ENCODE results near the gene CAMK2G. TPM values are rescaled to one million over a fixed set of nuclear protein-coding genes. Genes with fewer than 3 reads are reported as not detected.

The CAMK2G gene
- total and polyA plus RNA-seq, 2 experiments from 2014 or later: 30.6 to 34.1 TPM

DNA sequence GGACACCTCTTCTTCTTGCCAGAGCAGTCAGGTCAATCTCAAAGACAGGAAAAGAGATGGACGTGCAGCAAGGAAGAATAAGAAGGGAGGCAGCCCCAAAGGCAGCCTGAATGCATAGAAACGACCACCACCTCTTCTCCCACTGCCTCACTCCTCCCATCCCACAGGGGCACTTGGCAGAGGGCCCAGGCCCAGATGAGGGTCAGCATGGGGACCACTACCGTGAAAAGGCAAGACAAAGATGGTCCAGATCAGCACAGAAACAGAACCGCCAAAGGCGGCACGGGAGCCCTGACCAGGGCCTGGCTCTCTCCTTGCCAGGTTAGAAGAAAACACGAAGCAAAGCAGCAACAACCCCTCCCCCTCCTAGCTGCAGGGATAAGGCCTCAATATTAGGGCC, 61.0 kb downstream of the CAMK2G start:
- H3K9me2 ChIP-seq (ENCODE audit: insufficient read depth): no peaks in the 10 kb centered on the region
- no peaks in the 10 kb centered on the region; the same call in 1 of the 2 replicates for H3K36me3 ChIP-seq (ENCODE audit: insufficient read depth)
- Mint-ChIP-seq H3K4me1 (peaks cover 13% of the 10 kb centered on the region), H3K27me3 (ENCODE audit: insufficient read depth, low read depth, poor library complexity) (peaks cover 16% of the 10 kb centered on the region), H3K4me3 (no peak overlapping the region; the same call in 2 of the 3 replicates), H3K36me3 (ENCODE audit: low read depth) (peaks cover 32% of the 10 kb centered on the region), H3K9me3 (no peaks in the 10 kb centered on the region), H3K27ac (no peak overlapping the region)
- H3F3A ChIP-seq (replicated peaks; ENCODE audit: low read depth): 0 out of 2 replicates have a peak, but pooled peaks cover 13% of the 10 kb centered on the region
- no peak for DNase-seq (ENCODE audit: low spot score)
- H3K4me3 ChIP-seq: no peak overlapping the region
- no peak overlapping the region for H2AFZ ChIP-seq
- H4K20me1 ChIP-seq (replicated peaks; ENCODE audit: insufficient read depth): peaks cover 15% of the 10 kb centered on the region
- no peak overlapping the region for H3K27ac ChIP-seq (ENCODE audit: low read depth)
- no peak for ATAC-seq
- no peak for TF ChIP-seq JUNB (IDR thresholded peaks at IDR 0.05; ENCODE audit: unreplicated experiment)
- TF ChIP-seq, protein P1, sequence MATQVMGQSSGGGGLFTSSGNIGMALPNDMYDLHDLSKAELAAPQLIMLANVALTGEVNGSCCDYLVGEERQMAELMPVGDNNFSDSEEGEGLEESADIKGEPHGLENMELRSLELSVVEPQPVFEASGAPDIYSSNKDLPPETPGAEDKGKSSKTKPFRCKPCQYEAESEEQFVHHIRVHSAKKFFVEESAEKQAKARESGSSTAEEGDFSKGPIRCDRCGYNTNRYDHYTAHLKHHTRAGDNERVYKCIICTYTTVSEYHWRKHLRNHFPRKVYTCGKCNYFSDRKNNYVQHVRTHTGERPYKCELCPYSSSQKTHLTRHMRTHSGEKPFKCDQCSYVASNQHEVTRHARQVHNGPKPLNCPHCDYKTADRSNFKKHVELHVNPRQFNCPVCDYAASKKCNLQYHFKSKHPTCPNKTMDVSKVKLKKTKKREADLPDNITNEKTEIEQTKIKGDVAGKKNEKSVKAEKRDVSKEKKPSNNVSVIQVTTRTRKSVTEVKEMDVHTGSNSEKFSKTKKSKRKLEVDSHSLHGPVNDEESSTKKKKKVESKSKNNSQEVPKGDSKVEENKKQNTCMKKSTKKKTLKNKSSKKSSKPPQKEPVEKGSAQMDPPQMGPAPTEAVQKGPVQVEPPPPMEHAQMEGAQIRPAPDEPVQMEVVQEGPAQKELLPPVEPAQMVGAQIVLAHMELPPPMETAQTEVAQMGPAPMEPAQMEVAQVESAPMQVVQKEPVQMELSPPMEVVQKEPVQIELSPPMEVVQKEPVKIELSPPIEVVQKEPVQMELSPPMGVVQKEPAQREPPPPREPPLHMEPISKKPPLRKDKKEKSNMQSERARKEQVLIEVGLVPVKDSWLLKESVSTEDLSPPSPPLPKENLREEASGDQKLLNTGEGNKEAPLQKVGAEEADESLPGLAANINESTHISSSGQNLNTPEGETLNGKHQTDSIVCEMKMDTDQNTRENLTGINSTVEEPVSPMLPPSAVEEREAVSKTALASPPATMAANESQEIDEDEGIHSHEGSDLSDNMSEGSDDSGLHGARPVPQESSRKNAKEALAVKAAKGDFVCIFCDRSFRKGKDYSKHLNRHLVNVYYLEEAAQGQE (IDR thresholded peaks at IDR 0.05; ENCODE audit: unreplicated experiment): no peak
- TF ChIP-seq NANOG (IDR thresholded peaks at IDR 0.05; ENCODE audit: borderline replicate concordance): no peak
- TF ChIP-seq, protein P2, sequence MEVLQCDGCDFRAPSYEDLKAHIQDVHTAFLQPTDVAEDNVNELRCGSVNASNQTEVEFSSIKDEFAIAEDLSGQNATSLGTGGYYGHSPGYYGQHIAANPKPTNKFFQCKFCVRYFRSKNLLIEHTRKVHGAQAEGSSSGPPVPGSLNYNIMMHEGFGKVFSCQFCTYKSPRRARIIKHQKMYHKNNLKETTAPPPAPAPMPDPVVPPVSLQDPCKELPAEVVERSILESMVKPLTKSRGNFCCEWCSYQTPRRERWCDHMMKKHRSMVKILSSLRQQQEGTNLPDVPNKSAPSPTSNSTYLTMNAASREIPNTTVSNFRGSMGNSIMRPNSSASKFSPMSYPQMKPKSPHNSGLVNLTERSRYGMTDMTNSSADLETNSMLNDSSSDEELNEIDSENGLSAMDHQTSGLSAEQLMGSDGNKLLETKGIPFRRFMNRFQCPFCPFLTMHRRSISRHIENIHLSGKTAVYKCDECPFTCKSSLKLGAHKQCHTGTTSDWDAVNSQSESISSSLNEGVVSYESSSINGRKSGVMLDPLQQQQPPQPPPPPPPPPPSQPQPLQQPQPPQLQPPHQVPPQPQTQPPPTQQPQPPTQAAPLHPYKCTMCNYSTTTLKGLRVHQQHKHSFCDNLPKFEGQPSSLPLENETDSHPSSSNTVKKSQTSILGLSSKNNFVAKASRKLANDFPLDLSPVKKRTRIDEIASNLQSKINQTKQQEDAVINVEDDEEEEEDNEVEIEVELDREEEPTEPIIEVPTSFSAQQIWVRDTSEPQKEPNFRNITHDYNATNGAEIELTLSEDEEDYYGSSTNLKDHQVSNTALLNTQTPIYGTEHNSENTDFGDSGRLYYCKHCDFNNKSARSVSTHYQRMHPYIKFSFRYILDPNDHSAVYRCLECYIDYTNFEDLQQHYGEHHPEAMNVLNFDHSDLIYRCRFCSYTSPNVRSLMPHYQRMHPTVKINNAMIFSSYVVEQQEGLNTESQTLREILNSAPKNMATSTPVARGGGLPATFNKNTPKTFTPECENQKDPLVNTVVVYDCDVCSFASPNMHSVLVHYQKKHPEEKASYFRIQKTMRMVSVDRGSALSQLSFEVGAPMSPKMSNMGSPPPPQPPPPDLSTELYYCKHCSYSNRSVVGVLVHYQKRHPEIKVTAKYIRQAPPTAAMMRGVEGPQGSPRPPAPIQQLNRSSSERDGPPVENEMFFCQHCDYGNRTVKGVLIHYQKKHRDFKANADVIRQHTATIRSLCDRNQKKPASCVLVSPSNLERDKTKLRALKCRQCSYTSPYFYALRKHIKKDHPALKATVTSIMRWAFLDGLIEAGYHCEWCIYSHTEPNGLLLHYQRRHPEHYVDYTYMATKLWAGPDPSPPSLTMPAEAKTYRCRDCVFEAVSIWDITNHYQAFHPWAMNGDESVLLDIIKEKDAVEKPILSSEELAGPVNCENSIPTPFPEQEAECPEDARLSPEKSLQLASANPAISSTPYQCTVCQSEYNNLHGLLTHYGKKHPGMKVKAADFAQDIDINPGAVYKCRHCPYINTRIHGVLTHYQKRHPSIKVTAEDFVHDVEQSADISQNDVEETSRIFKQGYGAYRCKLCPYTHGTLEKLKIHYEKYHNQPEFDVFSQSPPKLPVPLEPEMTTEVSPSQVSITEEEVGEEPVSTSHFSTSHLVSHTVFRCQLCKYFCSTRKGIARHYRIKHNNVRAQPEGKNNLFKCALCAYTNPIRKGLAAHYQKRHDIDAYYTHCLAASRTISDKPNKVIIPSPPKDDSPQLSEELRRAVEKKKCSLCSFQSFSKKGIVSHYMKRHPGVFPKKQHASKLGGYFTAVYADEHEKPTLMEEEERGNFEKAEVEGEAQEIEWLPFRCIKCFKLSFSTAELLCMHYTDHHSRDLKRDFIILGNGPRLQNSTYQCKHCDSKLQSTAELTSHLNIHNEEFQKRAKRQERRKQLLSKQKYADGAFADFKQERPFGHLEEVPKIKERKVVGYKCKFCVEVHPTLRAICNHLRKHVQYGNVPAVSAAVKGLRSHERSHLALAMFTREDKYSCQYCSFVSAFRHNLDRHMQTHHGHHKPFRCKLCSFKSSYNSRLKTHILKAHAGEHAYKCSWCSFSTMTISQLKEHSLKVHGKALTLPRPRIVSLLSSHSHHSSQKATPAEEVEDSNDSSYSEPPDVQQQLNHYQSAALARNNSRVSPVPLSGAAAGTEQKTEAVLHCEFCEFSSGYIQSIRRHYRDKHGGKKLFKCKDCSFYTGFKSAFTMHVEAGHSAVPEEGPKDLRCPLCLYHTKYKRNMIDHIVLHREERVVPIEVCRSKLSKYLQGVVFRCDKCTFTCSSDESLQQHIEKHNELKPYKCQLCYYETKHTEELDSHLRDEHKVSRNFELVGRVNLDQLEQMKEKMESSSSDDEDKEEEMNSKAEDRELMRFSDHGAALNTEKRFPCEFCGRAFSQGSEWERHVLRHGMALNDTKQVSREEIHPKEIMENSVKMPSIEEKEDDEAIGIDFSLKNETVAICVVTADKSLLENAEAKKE (CRISPR knock-in tag; IDR thresholded peaks at IDR 0.05): no peak
- TF ChIP-seq POLR2AphosphoS5 (IDR thresholded peaks at IDR 0.05; ENCODE audit: low read depth): no peak
- no peak for TF ChIP-seq STAT1 (IDR thresholded peaks at IDR 0.05; ENCODE audit: unreplicated experiment)
- TF ChIP-seq, protein P3, sequence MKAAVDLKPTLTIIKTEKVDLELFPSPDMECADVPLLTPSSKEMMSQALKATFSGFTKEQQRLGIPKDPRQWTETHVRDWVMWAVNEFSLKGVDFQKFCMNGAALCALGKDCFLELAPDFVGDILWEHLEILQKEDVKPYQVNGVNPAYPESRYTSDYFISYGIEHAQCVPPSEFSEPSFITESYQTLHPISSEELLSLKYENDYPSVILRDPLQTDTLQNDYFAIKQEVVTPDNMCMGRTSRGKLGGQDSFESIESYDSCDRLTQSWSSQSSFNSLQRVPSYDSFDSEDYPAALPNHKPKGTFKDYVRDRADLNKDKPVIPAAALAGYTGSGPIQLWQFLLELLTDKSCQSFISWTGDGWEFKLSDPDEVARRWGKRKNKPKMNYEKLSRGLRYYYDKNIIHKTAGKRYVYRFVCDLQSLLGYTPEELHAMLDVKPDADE (IDR thresholded peaks at IDR 0.05): no peak
- no peak for TF ChIP-seq EZH2 (IDR thresholded peaks at IDR 0.05; ENCODE audit: low read depth, unreplicated experiment)
- TF ChIP-seq ZNF114 (CRISPR knock-in tag; IDR thresholded peaks at IDR 0.05): no peak
- TF ChIP-seq, protein P4, sequence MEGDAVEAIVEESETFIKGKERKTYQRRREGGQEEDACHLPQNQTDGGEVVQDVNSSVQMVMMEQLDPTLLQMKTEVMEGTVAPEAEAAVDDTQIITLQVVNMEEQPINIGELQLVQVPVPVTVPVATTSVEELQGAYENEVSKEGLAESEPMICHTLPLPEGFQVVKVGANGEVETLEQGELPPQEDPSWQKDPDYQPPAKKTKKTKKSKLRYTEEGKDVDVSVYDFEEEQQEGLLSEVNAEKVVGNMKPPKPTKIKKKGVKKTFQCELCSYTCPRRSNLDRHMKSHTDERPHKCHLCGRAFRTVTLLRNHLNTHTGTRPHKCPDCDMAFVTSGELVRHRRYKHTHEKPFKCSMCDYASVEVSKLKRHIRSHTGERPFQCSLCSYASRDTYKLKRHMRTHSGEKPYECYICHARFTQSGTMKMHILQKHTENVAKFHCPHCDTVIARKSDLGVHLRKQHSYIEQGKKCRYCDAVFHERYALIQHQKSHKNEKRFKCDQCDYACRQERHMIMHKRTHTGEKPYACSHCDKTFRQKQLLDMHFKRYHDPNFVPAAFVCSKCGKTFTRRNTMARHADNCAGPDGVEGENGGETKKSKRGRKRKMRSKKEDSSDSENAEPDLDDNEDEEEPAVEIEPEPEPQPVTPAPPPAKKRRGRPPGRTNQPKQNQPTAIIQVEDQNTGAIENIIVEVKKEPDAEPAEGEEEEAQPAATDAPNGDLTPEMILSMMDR (conservative IDR thresholded peaks at IDR 0.05; ENCODE audit: low read depth in 2 of 2): no peak
- no peak for TF ChIP-seq CREB1 (CRISPR knock-in tag; IDR thresholded peaks at IDR 0.05; ENCODE audit: low read depth)
- no peak for TF ChIP-seq ZNF331 (CRISPR knock-in tag; IDR thresholded peaks at IDR 0.05; ENCODE audit: low read depth)
- TF ChIP-seq EZH2phosphoT487 (IDR thresholded peaks at IDR 0.05; ENCODE audit: unreplicated experiment): no peak
- no peaks in the 10 kb centered on the region for H3K79me2 ChIP-seq (replicated peaks; ENCODE audit: insufficient read depth)
- H3K27me3 ChIP-seq (ENCODE audit: insufficient read depth): no peaks in the 10 kb centered on the region
- peaks cover 7% of the 10 kb centered on the region for H3K4me1 ChIP-seq (ENCODE audit: insufficient read depth)
- no peak overlapping the region for H3K4me2 ChIP-seq

Data from GM23338 (cell line).